RPMI8226 (cell line): ENCODE data around the gene TSPAN11.
A peak's percentile ranks its signal among the peaks of the same experiment; 100 is the strongest.

ENCODE experiments used
- DNase-seq: peaks from one replicate; pipeline ENCODE4 v3.0.0-alpha.2; 2015

The TSPAN11 gene

DNA sequence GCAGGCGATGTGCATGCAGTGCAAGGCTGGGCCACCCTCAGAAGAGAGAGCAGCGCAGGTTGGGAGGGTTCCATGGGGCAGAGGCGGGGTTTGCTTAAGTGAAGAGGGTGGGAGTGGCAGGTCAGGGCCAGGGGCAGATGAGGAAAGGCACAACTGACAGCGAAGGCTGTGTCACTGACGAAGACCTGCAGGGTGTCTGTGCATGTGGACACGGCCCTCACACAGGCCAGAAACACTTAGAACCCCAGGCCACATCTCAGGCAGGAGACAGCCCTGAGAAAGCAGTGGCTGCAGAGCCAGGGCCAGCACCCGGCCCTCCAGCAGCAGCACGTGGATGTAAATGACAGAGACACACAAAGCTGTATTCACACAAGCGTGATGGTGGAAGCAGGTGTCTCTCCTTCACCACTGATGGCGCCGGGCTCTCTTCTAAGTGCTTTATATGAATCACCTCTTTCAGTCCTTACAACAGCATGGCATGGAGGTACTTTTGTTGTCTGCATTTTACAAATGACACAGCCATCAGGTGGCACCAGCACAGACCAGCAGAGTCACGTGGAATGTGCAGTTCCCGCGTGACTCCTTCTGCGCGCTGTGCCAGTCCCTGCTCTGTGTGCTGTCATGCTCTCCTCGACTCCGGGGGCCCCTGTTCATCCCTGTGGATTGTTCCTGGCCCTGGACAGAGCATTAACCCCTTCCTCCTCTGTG lies 54.6 kb downstream of the TSPAN11 start:
- DNase-seq: no peak

DNA sequence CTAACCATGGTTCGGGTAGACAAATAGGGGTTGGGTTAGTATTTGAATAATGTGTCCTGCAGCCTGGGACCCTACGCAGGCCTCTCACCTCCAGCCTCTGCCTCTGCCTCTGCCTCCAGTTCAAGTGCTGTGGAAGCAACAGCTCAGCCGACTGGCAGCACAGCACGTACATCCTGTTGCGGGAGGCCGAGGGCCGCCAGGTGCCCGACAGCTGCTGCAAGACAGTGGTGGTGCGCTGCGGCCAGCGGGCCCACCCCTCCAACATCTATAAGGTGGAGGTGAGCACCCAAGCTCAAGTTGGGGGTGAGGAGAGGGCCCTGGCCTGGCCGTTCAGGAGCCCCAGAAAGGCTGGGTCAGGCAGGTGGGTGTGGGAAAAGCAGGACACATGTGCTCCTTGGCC lies 55.9 kb downstream of the TSPAN11 start:
- no peak for DNase-seq

- peak; percentile 72 for DNase-seq
Observed at GRCh38 chr12:30985814-30986452, 59.4 kb downstream of the TSPAN11 start.

- DNase-seq: no peak
Observed at GRCh38 chr12:30988086-30988485, 61.5 kb downstream of the TSPAN11 start.

DNA sequence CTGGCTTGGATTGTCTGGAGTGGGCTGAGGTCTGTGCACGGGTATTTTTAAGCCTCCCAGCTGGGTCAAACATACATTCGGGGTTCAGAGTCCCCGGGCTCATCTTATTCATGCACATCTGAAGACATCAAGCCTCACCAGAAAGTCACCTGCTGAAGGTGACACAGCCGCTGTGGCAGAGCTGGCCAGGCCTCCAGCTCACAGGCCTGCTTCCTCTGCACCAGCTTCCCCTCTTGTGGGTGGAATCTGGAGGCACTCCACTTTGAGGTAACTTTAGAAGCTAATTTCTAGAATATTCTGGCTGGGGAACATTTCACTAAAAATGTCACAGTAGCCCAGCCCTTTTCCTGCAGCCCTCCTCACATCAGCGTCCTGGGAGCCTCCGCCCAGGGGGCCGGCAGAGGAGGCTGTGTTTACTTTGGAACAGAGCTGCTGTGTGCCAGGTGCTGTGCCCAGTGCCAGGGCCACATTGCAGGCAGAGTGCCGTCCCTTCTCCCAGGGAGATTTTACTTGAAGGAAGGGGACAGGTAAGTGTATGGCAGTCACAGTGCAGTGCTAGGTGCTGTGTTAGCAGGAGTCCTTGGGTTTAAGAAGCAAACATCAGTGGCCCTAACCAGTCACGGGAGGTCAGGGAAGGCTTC lies 62.2 kb downstream of the TSPAN11 start:
- peak; percentile 40 for DNase-seq

DNA sequence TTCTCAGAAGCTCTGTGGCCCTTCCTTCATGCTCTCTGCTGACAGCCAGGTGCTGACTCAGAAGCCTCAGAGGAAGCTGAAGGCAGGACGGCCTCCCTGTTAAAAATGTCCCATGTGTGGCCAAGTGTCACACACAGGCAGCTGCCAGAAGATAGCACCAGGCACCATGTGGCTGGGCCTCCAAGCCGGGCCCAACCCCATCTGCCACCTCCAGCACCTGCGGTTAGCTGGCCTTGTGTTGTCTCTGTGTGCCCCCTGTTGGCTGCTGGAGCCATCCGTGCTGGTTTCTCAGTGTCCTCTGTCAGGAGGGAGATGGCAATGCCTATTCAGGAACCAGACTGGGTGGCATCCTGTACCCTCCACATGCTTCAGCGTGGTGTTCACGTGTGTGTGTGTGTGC lies 63.2 kb downstream of the TSPAN11 start:
- DNase-seq: peak; percentile 96

DNA sequence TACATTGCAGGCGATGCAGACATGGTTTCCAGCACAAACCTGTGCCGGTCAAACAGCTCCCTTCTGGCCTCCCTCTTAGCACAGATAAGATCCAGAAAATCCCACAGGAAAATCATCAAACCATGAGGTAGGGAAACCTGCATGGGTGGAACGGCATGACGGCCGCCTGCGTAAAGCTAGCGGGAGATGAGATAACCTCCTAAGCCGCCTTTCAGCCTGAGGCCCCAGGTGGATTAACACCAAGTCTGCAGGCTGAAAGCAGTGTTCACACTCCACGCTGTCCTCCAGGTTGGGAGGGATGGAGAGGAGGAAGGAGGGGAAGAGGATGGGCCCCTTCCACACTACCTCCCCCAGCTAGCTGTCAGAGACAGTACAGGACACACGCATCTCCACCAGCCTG lies 63.8 kb downstream of the TSPAN11 start:
- no peak for DNase-seq

DNA sequence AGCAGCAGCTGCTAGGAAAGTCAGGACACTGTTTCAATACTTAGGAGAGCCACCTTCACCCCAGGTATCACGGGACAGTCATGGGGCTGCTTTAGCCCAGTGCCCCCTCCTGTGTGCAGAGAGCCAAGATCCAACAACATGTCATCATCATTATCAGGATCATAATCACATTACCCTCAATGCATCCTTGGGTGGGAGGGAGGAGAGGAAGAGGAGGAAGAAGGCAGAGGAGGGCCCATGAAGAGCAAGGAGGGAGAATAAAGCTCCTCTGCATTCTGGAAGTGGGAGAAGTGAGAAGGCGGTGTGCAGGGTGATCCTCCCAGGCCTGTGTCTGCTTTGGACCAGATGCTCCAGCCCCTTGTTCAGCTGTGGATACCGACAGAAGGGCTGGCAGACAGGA lies 64.2 kb downstream of the TSPAN11 start:
- no peak for DNase-seq

DNA sequence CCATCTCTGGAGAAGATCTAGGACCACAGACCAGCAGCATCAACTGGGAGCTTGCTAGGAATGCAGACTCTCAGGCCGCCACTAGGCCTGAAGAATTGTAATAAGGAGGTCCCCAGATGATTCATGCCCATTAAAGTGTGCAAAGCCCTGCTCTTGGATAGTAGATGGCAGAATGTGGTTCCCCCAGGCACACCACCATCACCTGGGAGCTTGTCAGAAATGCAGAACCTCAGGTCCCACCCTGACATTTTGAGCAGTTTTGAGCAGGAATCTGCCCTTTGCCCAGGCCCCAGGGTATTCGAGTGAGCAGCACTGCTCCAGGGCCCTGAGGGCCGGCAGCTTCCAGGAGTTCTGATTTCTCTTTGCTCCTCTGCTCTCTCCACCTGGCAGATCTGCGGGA lies 64.9 kb downstream of the TSPAN11 start:
- DNase-seq: no peak

DNA sequence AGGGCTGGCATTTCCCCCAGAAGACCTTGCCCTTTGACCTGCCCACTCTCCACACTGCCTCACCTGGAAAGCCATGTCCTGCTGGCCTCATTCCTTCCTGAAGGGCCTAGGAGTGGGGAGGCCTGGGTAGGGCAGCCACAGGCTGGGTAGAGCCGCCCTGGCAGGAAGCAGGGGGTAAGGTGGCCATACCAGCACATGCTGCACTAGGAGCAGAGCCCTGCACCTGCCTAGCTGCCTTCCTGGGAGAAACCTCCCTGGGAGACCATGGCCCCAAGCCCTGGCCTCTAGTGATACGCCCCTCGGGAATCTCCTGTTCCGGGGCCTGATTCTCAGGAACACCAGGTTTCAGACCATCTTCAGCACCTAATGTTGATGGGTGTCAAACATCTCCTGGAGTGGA lies 65.8 kb downstream of the TSPAN11 start:
- no peak for DNase-seq

DNA sequence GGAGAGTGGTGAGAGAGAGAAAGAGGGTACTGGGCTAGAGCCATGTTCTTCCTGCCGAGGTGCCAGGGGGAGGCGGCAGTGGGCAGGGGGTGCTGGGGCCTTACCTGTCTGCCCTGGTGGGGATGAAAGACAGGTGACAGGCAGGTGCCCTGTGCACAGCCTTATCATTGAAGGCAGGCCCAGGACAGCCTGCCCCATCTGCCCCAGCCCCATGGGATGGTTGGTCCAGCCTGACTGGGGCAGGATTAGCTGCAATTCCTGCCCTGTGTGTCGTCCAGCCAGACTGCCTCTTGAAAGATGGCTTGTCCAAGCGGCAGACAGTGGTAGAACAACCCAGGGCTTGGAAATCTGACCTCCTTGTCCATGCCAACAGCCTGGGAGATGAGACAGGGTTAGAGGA lies 67.2 kb downstream of the TSPAN11 start:
- no peak for DNase-seq

DNA sequence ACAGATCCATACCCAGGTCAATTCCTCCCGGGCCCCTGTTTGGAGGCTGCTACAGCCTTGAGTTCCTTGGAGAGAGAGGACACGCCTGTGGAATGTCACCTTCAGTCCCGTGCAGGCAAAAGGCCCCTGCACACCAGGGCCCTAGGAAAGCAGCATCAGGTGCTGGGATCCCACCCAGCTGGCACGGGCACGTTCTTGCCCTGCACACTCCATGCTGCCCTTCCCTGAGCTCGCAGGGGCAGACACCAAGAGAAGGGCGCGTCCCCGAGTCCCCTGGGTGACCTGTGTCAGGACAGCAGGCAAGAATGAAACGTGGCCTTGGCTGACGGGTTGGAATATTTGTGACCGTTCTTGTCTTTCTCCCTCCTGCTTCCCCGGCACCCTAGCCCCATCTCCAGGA lies 67.7 kb downstream of the TSPAN11 start:
- DNase-seq: no peak

DNA sequence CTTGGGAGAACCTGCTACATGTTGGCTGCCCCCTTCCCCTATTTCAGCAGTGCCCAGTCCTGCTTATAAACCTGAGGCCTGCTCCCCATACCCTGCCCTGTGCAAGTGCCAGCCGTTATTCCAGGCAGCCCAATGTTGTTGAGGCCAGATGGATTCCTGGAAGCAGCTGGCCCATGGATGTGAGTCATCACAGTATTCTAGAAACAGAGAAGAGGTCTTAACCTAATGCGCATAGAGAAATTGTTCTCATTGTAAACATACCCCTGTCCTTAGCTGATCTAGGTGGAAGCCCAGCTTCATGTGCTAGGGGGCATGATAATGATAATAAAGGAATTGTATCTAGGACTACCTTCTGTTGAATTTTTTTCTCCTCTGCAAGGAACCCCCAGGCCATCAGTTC lies 69.7 kb downstream of the TSPAN11 start:
- DNase-seq: no peak

DNA sequence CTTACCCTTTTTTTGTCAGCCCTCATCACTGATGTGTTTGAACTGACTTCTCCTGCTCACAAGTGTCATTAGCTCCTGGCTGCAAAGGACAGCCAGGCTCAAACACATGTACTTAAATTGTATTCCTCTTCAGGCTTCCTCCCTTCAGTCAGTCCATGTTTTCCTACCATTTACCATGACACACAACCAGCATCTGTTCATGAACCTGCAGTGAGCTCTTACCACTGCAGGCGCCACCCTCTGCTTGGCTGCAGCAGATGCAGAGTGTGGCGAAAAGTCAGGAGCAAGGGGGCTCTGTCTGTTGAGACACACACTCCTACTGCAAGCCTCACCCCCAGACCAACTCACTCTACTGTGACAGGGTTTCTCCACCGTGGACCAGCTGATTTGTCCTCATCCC lies 70.2 kb downstream of the TSPAN11 start:
- DNase-seq: no peak

- no peak for DNase-seq
Observed at GRCh38 chr12:30997685-30998440, 71.3 kb downstream of the TSPAN11 start.

- no peak for DNase-seq
Observed at GRCh38 chr12:30999011-30999410, 72.5 kb downstream of the TSPAN11 start.

- no peak for DNase-seq
Observed at GRCh38 chr12:30999723-31000122, 73.2 kb downstream of the TSPAN11 start.

- no peak for DNase-seq
Observed at GRCh38 chr12:31000751-31001150, 74.2 kb downstream of the TSPAN11 start.

DNA sequence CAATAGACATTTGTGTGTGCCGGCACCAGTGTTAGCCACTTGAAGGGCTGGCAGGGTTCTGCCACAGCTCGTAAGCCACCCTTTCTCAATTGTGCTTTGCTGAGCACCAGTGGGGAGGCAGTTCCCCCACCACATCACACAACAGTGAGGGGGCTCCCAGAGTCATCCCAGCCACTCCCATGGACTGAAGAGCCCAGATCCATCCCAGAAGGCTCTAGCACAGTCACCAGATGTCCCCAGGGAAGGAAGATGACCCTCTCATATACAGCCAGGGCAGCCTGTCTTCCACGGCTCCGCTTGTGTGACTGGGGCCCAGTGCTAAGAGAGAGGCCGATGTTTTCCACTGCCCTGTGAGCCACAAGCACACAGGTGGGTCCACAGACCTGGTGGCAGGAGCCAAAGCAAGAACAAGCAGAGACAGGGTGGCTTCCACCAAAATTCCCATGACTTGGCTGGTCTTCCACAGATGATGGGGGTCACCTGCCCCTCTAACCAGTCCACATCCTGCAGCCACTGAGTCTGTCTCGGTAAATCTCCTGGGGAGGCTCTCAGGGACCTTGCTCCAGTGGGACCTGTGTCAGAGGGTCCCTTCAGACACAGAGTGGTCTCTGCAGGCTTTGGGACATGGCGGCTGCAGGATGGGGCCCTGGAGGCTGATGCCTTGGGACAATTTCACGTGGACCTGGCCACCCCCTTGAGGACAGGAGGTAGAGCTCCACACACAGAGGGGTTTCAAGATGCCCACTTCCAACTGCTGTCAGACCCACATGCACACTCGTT lies 75.2 kb downstream of the TSPAN11 start:
- no peak for DNase-seq

- DNase-seq: no peak
Observed at GRCh38 chr12:31002361-31002725, 75.8 kb downstream of the TSPAN11 start.

- no peak for DNase-seq
Observed at GRCh38 chr12:31002999-31003398, 76.5 kb downstream of the TSPAN11 start.

GRCh38 chr12:31003861-31004640 lies 77.5 kb downstream of the TSPAN11 start:
- DNase-seq: no peak
